ENCODE results near the gene CD302. TPM values are rescaled to one million over a fixed set of nuclear protein-coding genes. Genes with fewer than 3 reads are reported as not detected.
"Not testable (repeated sequence)": the region's sequence is repeated elsewhere in the genome, so short reads cannot be mapped to it uniquely, and the experiment has no call there.

The CD302 gene
- total RNA-seq, 2 donors from 2014 or later = 25.1 to 31.4 TPM

- intact Hi-C loops (cut with DNase I) = no loop called here
- no peak for ATAC-seq
Observed at GRCh38 chr2:159797225-159797542, 824 bp downstream of the CD302 start.

GRCh38 chr2:159795841-159796690, 1.9 kb downstream of the CD302 start:
- ATAC-seq (no peak), DNase-seq (no peak)
- intact Hi-C loops (cut with DNase I) = no loop called here

More at GRCh38 chr2:159797225-159797542, 824 bp downstream of the CD302 start:
- no peak for DNase-seq

- ATAC-seq (no peak), DNase-seq (no peak)
- intact Hi-C loops (cut with DNase I) = no loop called here
Observed at GRCh38 chr2:159793326-159793725, 4.7 kb downstream of the CD302 start.

- no peak for ATAC-seq
- intact Hi-C loops (cut with DNase I) = no loop called here
- no peak for DNase-seq
Observed at GRCh38 chr2:159792599-159792998, 5.4 kb downstream of the CD302 start.

- intact Hi-C loops (cut with DNase I) = no loop called here
- ATAC-seq (no peak), DNase-seq (no peak)
Observed at GRCh38 chr2:159792036-159792435, 6.0 kb downstream of the CD302 start.

- ATAC-seq (no peak), DNase-seq (no peak)
- intact Hi-C loops (cut with DNase I) = no loop called here
Observed at GRCh38 chr2:159790323-159790722, 7.7 kb downstream of the CD302 start.

GRCh38 chr2:159788253-159788652, 9.8 kb downstream of the CD302 start:
- ATAC-seq (no peak), DNase-seq (no peak)
- intact Hi-C loops (cut with DNase I) = no loop called here

GRCh38 chr2:159787647-159788046, 10.4 kb downstream of the CD302 start:
- ATAC-seq; intact Hi-C loops (cut with DNase I); DNase-seq: not testable (repeated sequence)

GRCh38 chr2:159786938-159787337, 11.1 kb downstream of the CD302 start:
- DNase-seq = no peak
- intact Hi-C loops (cut with DNase I) = no loop called here
- ATAC-seq = no peak

- DNase-seq (no peak), ATAC-seq (peak in 1 of 2 donors; percentile 25)
- intact Hi-C loops (cut with DNase I) = no loop called here
Observed at GRCh38 chr2:159785195-159785594, 12.8 kb downstream of the CD302 start.

GRCh38 chr2:159784744-159785143, 13.3 kb downstream of the CD302 start:
- DNase-seq; intact Hi-C loops (cut with DNase I): not testable (repeated sequence)
- peak in 1 of 2 donors; percentile 41 for ATAC-seq

GRCh38 chr2:159783556-159783955, 14.5 kb downstream of the CD302 start:
- ATAC-seq (no peak), DNase-seq (no peak)
- intact Hi-C loops (cut with DNase I) = no loop called here

GRCh38 chr2:159776321-159776720, 21.7 kb downstream of the CD302 start:
- intact Hi-C loops (cut with DNase I) = no loop called here
- ATAC-seq = no peak
- no peak for DNase-seq

- no peak for DNase-seq
- intact Hi-C loops (cut with DNase I) = no loop called here
- no peak for ATAC-seq
Observed at GRCh38 chr2:159775021-159775420, 23.0 kb downstream of the CD302 start.

- DNase-seq (no peak), ATAC-seq (no peak)
- intact Hi-C loops (cut with DNase I) = no loop called here
Observed at GRCh38 chr2:159774370-159774990, 23.5 kb downstream of the CD302 start.

- intact Hi-C loops (cut with DNase I) = no loop called here
- DNase-seq (no peak), ATAC-seq (no peak)
Observed at GRCh38 chr2:159773886-159774285, 24.1 kb downstream of the CD302 start.

GRCh38 chr2:159773426-159773825, 24.6 kb downstream of the CD302 start:
- DNase-seq (no peak), ATAC-seq (no peak)
- intact Hi-C loops (cut with DNase I) = no loop called here

GRCh38 chr2:159769147-159769546, 28.9 kb downstream of the CD302 start:
- intact Hi-C loops (cut with DNase I) = no loop called here
- ATAC-seq (no peak), DNase-seq (no peak)

GRCh38 chr2:159762075-159762474, 35.9 kb downstream of the CD302 start:
- intact Hi-C loops (cut with DNase I) = no loop called here
- DNase-seq (no peak), ATAC-seq (no peak)

GRCh38 chr2:159760326-159760725, 37.7 kb downstream of the CD302 start:
- DNase-seq (no peak), ATAC-seq (no peak)
- intact Hi-C loops (cut with DNase I) = no loop called here

GRCh38 chr2:159759577-159759976, 38.4 kb downstream of the CD302 start:
- no peak for ATAC-seq
- no peak for DNase-seq
- intact Hi-C loops (cut with DNase I) = no loop called here

All from left cardiac atrium (tissue), 4 donors.